Mesenchymal stem cell (in vitro differentiated cells and primary cell): Measurements from ENCODE around the gene TOMM7.

Experiments
- DNase-seq: peaks from one replicate; pipeline ENCODE4 v3.0.0-alpha.2; 2013
- H2AFZ ChIP-seq: one replicate; pipeline ENCODE4 v1.6.1; 2013; ENCODE audit warnings: low read depth, mild to moderate bottlenecking, control low read depth, inconsistent platforms, low read length, moderate library complexity
- H2AK5ac ChIP-seq: 2 replicates; pipeline ENCODE4 v1.6.1; 2013; ENCODE audit warnings: low read length, moderate library complexity, mild to moderate bottlenecking, inconsistent platforms; ENCODE audit not compliant: severe bottlenecking
- H2BK120ac ChIP-seq: one replicate; pipeline ENCODE4 v1.6.1; 2013; ENCODE audit warnings: low read depth, mild to moderate bottlenecking, inconsistent platforms, low read length, moderate library complexity
- H2BK12ac ChIP-seq, 2 experiments: one replicate each; pipeline ENCODE4 v1.6.1; 2013; ENCODE audit warnings: inconsistent platforms in 2 of 2, low read length in 2 of 2, mild to moderate bottlenecking in 2 of 2, moderate library complexity in 2 of 2, control low read depth in 1 of 2
- H2BK15ac ChIP-seq: one replicate; pipeline ENCODE4 v1.6.1; 2013; ENCODE audit warnings: mild to moderate bottlenecking, low read depth, inconsistent platforms; ENCODE audit not compliant: poor library complexity, severe bottlenecking
- H2BK5ac ChIP-seq: 2 replicates; pipeline ENCODE4 v1.6.1; 2013; ENCODE audit warnings: low read depth, mild to moderate bottlenecking, low read length, control low read depth, inconsistent platforms; ENCODE audit not compliant: poor library complexity, severe bottlenecking
- H3K14ac ChIP-seq, 2 experiments: one replicate each; pipeline ENCODE4 v1.6.1; 2013; ENCODE audit warnings: inconsistent platforms in 2 of 2, low read length in 2 of 2, control low read depth in 1 of 2, mild to moderate bottlenecking in 1 of 2, moderate library complexity in 1 of 2
- H3K18ac ChIP-seq, 2 experiments: one replicate each; pipeline ENCODE4 v1.6.1; 2013; ENCODE audit warnings: inconsistent platforms in 2 of 2, low read length in 2 of 2, control low read depth in 1 of 2, low read depth in 1 of 2, mild to moderate bottlenecking in 1 of 2
- H3K23ac ChIP-seq, 2 experiments: one replicate each; pipeline ENCODE4 v1.6.1; 2013; ENCODE audit warnings: inconsistent platforms in 2 of 2, low read length in 2 of 2, mild to moderate bottlenecking in 2 of 2, moderate library complexity in 2 of 2, control low read depth in 1 of 2
- H3K27ac ChIP-seq: 2 replicates; pipeline ENCODE4 v1.5.1; 2013; ENCODE audit warnings: mild to moderate bottlenecking, moderate library complexity, low read length, control low read depth, inconsistent platforms; ENCODE audit not compliant: poor library complexity, severe bottlenecking
- H3K27me3 ChIP-seq, 2 experiments: 2 replicates each; pipeline versions ENCODE4 v1.6.1 to v1.7.0; 2013; ENCODE audit warnings: low read length in 2 of 2, mild to moderate bottlenecking in 2 of 2, moderate library complexity in 2 of 2, control low read depth in 1 of 2, inconsistent platforms in 1 of 2; ENCODE audit not compliant: control insufficient read depth in 1 of 2, insufficient read depth in 1 of 2
- H3K36me3 ChIP-seq, 2 experiments: 2 replicates each; pipeline versions ENCODE4 v1.6.1 to v1.7.0; 2013; ENCODE audit warnings: low read length in 2 of 2, control low read depth in 1 of 2, inconsistent platforms in 1 of 2, low read depth in 1 of 2, mild to moderate bottlenecking in 1 of 2; ENCODE audit not compliant: insufficient read depth in 2 of 2, control insufficient read depth in 1 of 2
- H3K4ac ChIP-seq, 2 experiments: one replicate each; pipeline ENCODE4 v1.6.1; 2013; ENCODE audit warnings: inconsistent platforms in 2 of 2, low read length in 2 of 2, mild to moderate bottlenecking in 2 of 2, moderate library complexity in 2 of 2, control low read depth in 1 of 2, low read depth in 1 of 2
- H3K4me1 ChIP-seq: 2 replicates; pipeline ENCODE4 v1.6.1; 2013; ENCODE audit warnings: low read depth, low read length, control low read depth; ENCODE audit not compliant: control insufficient read depth, insufficient read depth
- H3K4me2 ChIP-seq: 2 replicates; pipeline ENCODE4 v1.6.1; 2013; ENCODE audit warnings: low read length, mild to moderate bottlenecking, inconsistent platforms; ENCODE audit not compliant: poor library complexity, severe bottlenecking
- H3K4me3 ChIP-seq, 2 experiments: 2 replicates each; pipeline versions ENCODE4 v1.5.1 to v1.7.0; 2013; ENCODE audit warnings: low read length in 2 of 2, mild to moderate bottlenecking in 2 of 2, control low read depth in 1 of 2, low read depth in 1 of 2; ENCODE audit not compliant: insufficient read depth in 1 of 2
- H3K79me1 ChIP-seq: replicated peaks from 2 replicates; pipeline ENCODE4 v1.6.1; 2013; ENCODE audit warnings: mild to moderate bottlenecking, control low read depth, low read length, inconsistent platforms; ENCODE audit not compliant: poor library complexity, severe bottlenecking
- H3K9ac ChIP-seq: 2 replicates; pipeline ENCODE4 v1.7.0; 2013; ENCODE audit warnings: mild to moderate bottlenecking, low read length, moderate library complexity
- H3K9me3 ChIP-seq: 2 replicates; pipeline ENCODE4 v1.7.0; 2013; ENCODE audit warnings: mild to moderate bottlenecking, low read length; ENCODE audit not compliant: control insufficient read depth
- H4K8ac ChIP-seq: one replicate; pipeline ENCODE4 v1.6.1; 2013; ENCODE audit warnings: inconsistent platforms, mild to moderate bottlenecking, low read length, moderate library complexity
- H4K91ac ChIP-seq: one replicate; pipeline ENCODE4 v1.6.1; 2013; ENCODE audit warnings: mild to moderate bottlenecking, low read length, inconsistent platforms
- WGBS: methylation state at CpG from one replicate; pipeline ENCODE4 v1.1.7; 2013; ENCODE audit warnings: mixed read lengths; 5-methylcytosine and 5-hydroxymethylcytosine counted together

TOMM7 gene

GRCh38 chr7:22784346-22784745 lies 38.3 kb downstream of the TOMM7 start:
- Histone ChIP-seq H2BK15ac (no peak overlapping the region), H3K27me3 (no peaks in the 10 kb centered on the region), H2BK12ac (no peak overlapping the region), H3K4me3 (no peak overlapping the region), H3K9ac (no peak overlapping the region), H3K79me1 (no peaks in the 10 kb centered on the region), H3K18ac (no peak overlapping the region), H2AK5ac (no peak overlapping the region), H3K23ac (no peak overlapping the region), H3K14ac (no peak overlapping the region), H3K27ac (no peak overlapping the region), H3K36me3 (no peaks in the 10 kb centered on the region), H4K8ac (no peak overlapping the region), H3K9me3 (no peaks in the 10 kb centered on the region), H4K91ac (no peak overlapping the region), H3K4me1 (peaks cover 4% of the 10 kb centered on the region), H2AFZ (no peak overlapping the region), H2BK5ac (no peak overlapping the region), H3K4me2 (no peak overlapping the region), H2BK120ac (no peak overlapping the region), H3K4ac (no peak overlapping the region)
- DNase-seq: no peak
- 88% methylated on average over 1 of the region's 1 CpG for WGBS

GRCh38 chr7:22783421-22783820 lies 39.2 kb downstream of the TOMM7 start:
- Histone ChIP-seq H3K4ac (no peak overlapping the region), H2BK5ac (no peak overlapping the region), H4K91ac (no peak overlapping the region), H3K4me3 (no peak overlapping the region), H2BK12ac (peak overlapping the region; percentile 1 to 22), H3K79me1 (no peaks in the 10 kb centered on the region), H3K9me3 (no peaks in the 10 kb centered on the region), H3K4me1 (peaks cover 4% of the 10 kb centered on the region), H2BK15ac (no peak overlapping the region), H2AK5ac (no peak overlapping the region), H3K9ac (no peak overlapping the region), H2AFZ (no peak overlapping the region), H2BK120ac (no peak overlapping the region), H3K36me3 (no peaks in the 10 kb centered on the region), H3K23ac (no peak overlapping the region), H3K27me3 (no peaks in the 10 kb centered on the region), H4K8ac (no peak overlapping the region), H3K4me2 (no peak overlapping the region), H3K18ac (no peak overlapping the region), H3K27ac (no peak overlapping the region), H3K14ac (no peak overlapping the region)
- 87% methylated on average over 5 of the region's 5 CpGs for WGBS
- no peak for DNase-seq

DNA sequence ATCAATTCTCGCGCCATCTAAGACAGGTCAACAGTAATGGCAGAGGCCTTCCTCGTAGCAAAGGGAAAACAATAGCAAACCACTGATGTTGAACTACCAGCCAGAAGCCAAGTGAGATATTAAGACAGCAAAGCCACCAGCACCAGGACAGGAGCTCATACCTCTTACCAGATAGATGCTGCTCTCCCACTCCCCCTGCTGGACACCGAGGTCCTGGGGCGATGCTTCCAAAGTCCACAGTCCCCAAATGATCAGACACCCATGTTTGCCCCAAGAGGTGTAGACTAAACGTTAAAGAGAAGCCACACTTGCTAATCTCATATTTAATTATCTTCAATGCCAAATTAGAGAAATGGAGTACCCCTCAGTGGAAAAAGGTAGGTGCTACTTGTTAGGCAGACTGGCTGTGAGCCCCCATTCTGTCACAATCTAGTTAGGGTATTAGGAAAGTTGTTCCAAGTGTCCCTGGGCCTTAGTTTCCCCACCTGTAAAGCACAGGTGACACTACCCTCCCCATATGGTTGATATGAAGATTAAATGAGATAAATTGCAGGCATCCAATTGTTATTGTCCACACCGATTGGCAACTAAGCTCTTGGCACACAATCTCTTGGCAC lies 39.9 kb downstream of the TOMM7 start:
- H2BK5ac ChIP-seq: no peak overlapping the region
- no peak overlapping the region for H3K14ac ChIP-seq
- H3K4me1 ChIP-seq: peaks cover 4% of the 10 kb centered on the region
- no peaks in the 10 kb centered on the region for H3K36me3 ChIP-seq
- no peak overlapping the region for H3K23ac ChIP-seq
- no peaks in the 10 kb centered on the region for H3K9me3 ChIP-seq
- H2BK12ac ChIP-seq: no peak overlapping the region
- H4K8ac ChIP-seq: no peak overlapping the region
- H2AK5ac ChIP-seq: no peak overlapping the region
- H2BK15ac ChIP-seq: no peak overlapping the region
- no peak overlapping the region for H3K4me3 ChIP-seq
- peak overlapping the region; percentile 15 for H4K91ac ChIP-seq
- no peak overlapping the region for H3K4ac ChIP-seq
- H3K27ac ChIP-seq: no peak overlapping the region
- no peak overlapping the region for H2AFZ ChIP-seq
- H3K9ac ChIP-seq: no peak overlapping the region
- H3K4me2 ChIP-seq: no peak overlapping the region
- H3K27me3 ChIP-seq: no peaks in the 10 kb centered on the region
- WGBS: 65% methylated on average over 5 of the region's 7 CpGs
- no peak overlapping the region for H2BK120ac ChIP-seq
- peak overlapping the region in 1 of 2 experiments; percentile 1 for H3K18ac ChIP-seq
- no peaks in the 10 kb centered on the region for H3K79me1 ChIP-seq
- peak; percentile 54 for DNase-seq

DNA sequence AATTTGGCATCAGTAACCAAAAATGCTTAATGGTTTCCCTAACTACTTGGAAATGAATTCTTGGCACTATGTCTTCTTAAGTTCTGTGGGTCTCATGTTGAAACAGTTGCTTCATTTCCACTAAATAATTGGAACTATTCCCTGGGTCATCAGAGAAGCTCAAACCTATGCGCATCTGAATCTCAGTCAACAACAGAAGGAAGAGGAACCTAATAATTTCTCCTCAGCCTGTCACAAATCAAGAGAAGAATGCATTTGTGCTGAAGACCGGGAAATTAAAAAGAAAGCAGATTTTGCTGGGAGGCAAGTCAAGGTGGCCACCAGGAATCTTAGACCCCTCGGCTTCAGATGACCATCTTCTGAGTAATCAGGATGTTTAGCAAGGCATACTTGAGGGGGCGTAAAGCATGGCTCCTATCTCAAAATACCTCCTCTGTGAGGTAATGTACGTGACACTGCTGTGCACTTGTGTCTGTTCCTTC lies 41.4 kb downstream of the TOMM7 start:
- H3K4me2 ChIP-seq: no peak overlapping the region
- H3K23ac ChIP-seq: no peak overlapping the region
- 17% methylated on average over 5 of the region's 5 CpGs for WGBS
- peak overlapping the region; percentile 35 for H3K9ac ChIP-seq
- no peak overlapping the region for H2BK15ac ChIP-seq
- no peak overlapping the region for H3K14ac ChIP-seq
- no peaks in the 10 kb centered on the region for H3K79me1 ChIP-seq
- H3K4me1 ChIP-seq: peaks cover 4% of the 10 kb centered on the region
- H2AFZ ChIP-seq: no peak overlapping the region
- no peak overlapping the region for H3K27ac ChIP-seq
- H2AK5ac ChIP-seq: no peak overlapping the region
- no peak overlapping the region for H4K91ac ChIP-seq
- no peaks in the 10 kb centered on the region for H3K9me3 ChIP-seq
- H3K27me3 ChIP-seq: no peaks in the 10 kb centered on the region
- peak; percentile 51 for DNase-seq
- H2BK120ac ChIP-seq: no peak overlapping the region
- no peaks in the 10 kb centered on the region for H3K36me3 ChIP-seq
- H4K8ac ChIP-seq: no peak overlapping the region
- no peak overlapping the region for H2BK5ac ChIP-seq
- H3K4ac ChIP-seq: no peak overlapping the region
- no peak overlapping the region for H3K18ac ChIP-seq
- H3K4me3 ChIP-seq: peak overlapping the region in 1 of 2 experiments; percentile 39
- no peak overlapping the region for H2BK12ac ChIP-seq
